NCI-H1436 treated with DMSO at 0.1 percent for 48 hours (cell line): ENCODE data around the gene MAGI1.
"Not testable (repeated sequence)": the region's sequence is repeated elsewhere in the genome, so short reads cannot be mapped to it uniquely, and the experiment has no call there.

ENCODE experiments used
- DNase-seq: peaks from one replicate; lab custom pipeline; 2025; lab: John Stamatoyannopoulos, UW

The MAGI1 gene

GRCh38 chr3:66038384-66038725 lies 363 bp downstream of the MAGI1 start:
- no peak for DNase-seq

- DNase-seq, result no peak
Measured at GRCh38 chr3:66037986-66038369, 740 bp downstream of the MAGI1 start.

- no peak for DNase-seq
Measured at GRCh38 chr3:66037330-66037985, 1.3 kb downstream of the MAGI1 start.

- DNase-seq, result no peak
Measured at GRCh38 chr3:66036586-66037148, 2.1 kb downstream of the MAGI1 start.

GRCh38 chr3:66035763-66036477 lies 2.8 kb downstream of the MAGI1 start:
- no peak for DNase-seq

GRCh38 chr3:66033241-66034138 lies 5.2 kb downstream of the MAGI1 start:
- no peak for DNase-seq

GRCh38 chr3:66031102-66031698 lies 7.5 kb downstream of the MAGI1 start:
- DNase-seq, result no peak

GRCh38 chr3:66029443-66029842 lies 9.3 kb downstream of the MAGI1 start:
- no peak for DNase-seq

GRCh38 chr3:66029014-66029413 lies 9.7 kb downstream of the MAGI1 start:
- no peak for DNase-seq

GRCh38 chr3:66028457-66028856 lies 10.3 kb downstream of the MAGI1 start:
- no peak for DNase-seq

GRCh38 chr3:66027099-66027498 lies 11.6 kb downstream of the MAGI1 start:
- not testable (repeated sequence) for DNase-seq

GRCh38 chr3:66023738-66024385 lies 14.9 kb downstream of the MAGI1 start:
- no peak for DNase-seq

- no peak for DNase-seq
Measured at GRCh38 chr3:66023229-66023628, 15.5 kb downstream of the MAGI1 start.

- no peak for DNase-seq
Measured at GRCh38 chr3:66021731-66022131, 17.0 kb downstream of the MAGI1 start.

GRCh38 chr3:66019896-66020295 lies 18.8 kb downstream of the MAGI1 start:
- DNase-seq, result no peak

- no peak for DNase-seq
Measured at GRCh38 chr3:66018057-66019033, 20.4 kb downstream of the MAGI1 start.

GRCh38 chr3:66017591-66017990 lies 21.1 kb downstream of the MAGI1 start:
- DNase-seq, result no peak

- DNase-seq, result no peak
Measured at GRCh38 chr3:66017084-66017483, 21.6 kb downstream of the MAGI1 start.

GRCh38 chr3:66015841-66016240 lies 22.9 kb downstream of the MAGI1 start:
- no peak for DNase-seq

- no peak for DNase-seq
Measured at GRCh38 chr3:66014651-66015050, 24.1 kb downstream of the MAGI1 start.
